ENCODE results near the gene OPCML.

The OPCML gene

GRCh38 chr11:133343951-133344350 is 188.3 kb downstream of the OPCML start:
- H3K4me3 Mint-ChIP-seq, result no peak overlapping the region
- H3K4me1 Mint-ChIP-seq, result no peaks in the 10 kb centered on the region
- DNase-seq (ENCODE audit: low spot score in 2 of 2) (no peak), ATAC-seq (no peak)
- peaks cover 17% of the 10 kb centered on the region for H3K9me3 Mint-ChIP-seq
- no peak overlapping the region for H3K27ac Mint-ChIP-seq
- no peaks in the 10 kb centered on the region for H3K36me3 Mint-ChIP-seq

- ATAC-seq, result no peak
- Mint-ChIP-seq H3K27ac (no peak overlapping the region), H3K36me3 (no peaks in the 10 kb centered on the region), H3K4me3 (no peak overlapping the region), H3K9me3 (peaks cover 14% of the 10 kb centered on the region), H3K4me1 (no peaks in the 10 kb centered on the region)
- DNase-seq (ENCODE audit: low spot score in 2 of 2), result no peak
Measured at GRCh38 chr11:133339495-133340140, 192.7 kb downstream of the OPCML start.

GRCh38 chr11:133338588-133338987 is 193.7 kb downstream of the OPCML start:
- Mint-ChIP-seq H3K36me3 (no peaks in the 10 kb centered on the region), H3K4me3 (no peak overlapping the region), H3K27ac (no peak overlapping the region), H3K4me1 (no peaks in the 10 kb centered on the region), H3K9me3 (peaks cover 10% of the 10 kb centered on the region)
- DNase-seq (ENCODE audit: low spot score in 2 of 2), result no peak
- no peak for ATAC-seq

GRCh38 chr11:133337951-133338418 is 194.3 kb downstream of the OPCML start:
- H3K4me3 Mint-ChIP-seq, result no peak overlapping the region
- no peaks in the 10 kb centered on the region for H3K36me3 Mint-ChIP-seq

GRCh38 chr11:133337193-133337592 is 195.1 kb downstream of the OPCML start:
- no peak overlapping the region for H3K27ac Mint-ChIP-seq
- no peaks in the 10 kb centered on the region for H3K36me3 Mint-ChIP-seq
- H3K9me3 Mint-ChIP-seq, result peaks cover 10% of the 10 kb centered on the region
- H3K4me1 Mint-ChIP-seq, result no peaks in the 10 kb centered on the region
- no peak for ATAC-seq
- H3K4me3 Mint-ChIP-seq, result no peak overlapping the region
- DNase-seq (ENCODE audit: low spot score in 2 of 2), result no peak

More at GRCh38 chr11:133337951-133338418, 194.3 kb downstream of the OPCML start:
- no peak overlapping the region for H3K27ac Mint-ChIP-seq
- DNase-seq (ENCODE audit: low spot score in 2 of 2) (no peak), ATAC-seq (no peak)
- no peaks in the 10 kb centered on the region for H3K4me1 Mint-ChIP-seq
- peaks cover 10% of the 10 kb centered on the region for H3K9me3 Mint-ChIP-seq

GRCh38 chr11:133331031-133331430 is 201.3 kb downstream of the OPCML start:
- H3K4me3 Mint-ChIP-seq, result no peak overlapping the region
- peaks cover 6% of the 10 kb centered on the region for H3K9me3 Mint-ChIP-seq
- no peak for ATAC-seq
- no peak overlapping the region for H3K27ac Mint-ChIP-seq
- no peaks in the 10 kb centered on the region for H3K4me1 Mint-ChIP-seq
- no peaks in the 10 kb centered on the region for H3K36me3 Mint-ChIP-seq
- DNase-seq (ENCODE audit: low spot score in 2 of 2), result no peak

GRCh38 chr11:133326849-133327248 is 205.5 kb downstream of the OPCML start:
- Mint-ChIP-seq H3K36me3 (no peaks in the 10 kb centered on the region), H3K4me3 (no peak overlapping the region)
- no peak for ATAC-seq

GRCh38 chr11:133326332-133326731 is 206.0 kb downstream of the OPCML start:
- no peak for DNase-seq (ENCODE audit: low spot score in 2 of 2)
- H3K27ac Mint-ChIP-seq, result no peak overlapping the region
- H3K36me3 Mint-ChIP-seq, result no peaks in the 10 kb centered on the region
- H3K4me3 Mint-ChIP-seq, result no peak overlapping the region
- ATAC-seq, result no peak
- no peaks in the 10 kb centered on the region for H3K4me1 Mint-ChIP-seq
- H3K9me3 Mint-ChIP-seq, result peaks cover 5% of the 10 kb centered on the region

More at GRCh38 chr11:133326849-133327248, 205.5 kb downstream of the OPCML start:
- DNase-seq (ENCODE audit: low spot score in 2 of 2), result no peak
- Mint-ChIP-seq H3K27ac (no peak overlapping the region), H3K4me1 (no peaks in the 10 kb centered on the region), H3K9me3 (peaks cover 5% of the 10 kb centered on the region)

- ATAC-seq, result no peak
- no peak overlapping the region for H3K27ac Mint-ChIP-seq
- H3K4me3 Mint-ChIP-seq, result no peak overlapping the region
- H3K9me3 Mint-ChIP-seq, result peaks cover 5% of the 10 kb centered on the region
- no peaks in the 10 kb centered on the region for H3K4me1 Mint-ChIP-seq
- DNase-seq (ENCODE audit: low spot score in 2 of 2), result no peak
- no peaks in the 10 kb centered on the region for H3K36me3 Mint-ChIP-seq
Measured at GRCh38 chr11:133325711-133326110, 206.6 kb downstream of the OPCML start.

GRCh38 chr11:133323354-133323753 is 208.9 kb downstream of the OPCML start:
- Mint-ChIP-seq H3K9me3 (peaks cover 5% of the 10 kb centered on the region), H3K4me3 (no peak overlapping the region), H3K4me1 (no peaks in the 10 kb centered on the region), H3K27ac (no peak overlapping the region), H3K36me3 (no peaks in the 10 kb centered on the region)
- no peak for DNase-seq (ENCODE audit: low spot score in 2 of 2)
- no peak for ATAC-seq

- ATAC-seq (no peak), DNase-seq (ENCODE audit: low spot score in 2 of 2) (no peak)
- H3K9me3 Mint-ChIP-seq, result peaks cover 4% of the 10 kb centered on the region
- no peak overlapping the region for H3K4me3 Mint-ChIP-seq
- H3K4me1 Mint-ChIP-seq, result no peaks in the 10 kb centered on the region
- no peak overlapping the region for H3K27ac Mint-ChIP-seq
- no peaks in the 10 kb centered on the region for H3K36me3 Mint-ChIP-seq
Measured at GRCh38 chr11:133318221-133318620, 214.1 kb downstream of the OPCML start.

GRCh38 chr11:133311230-133311629 is 221.1 kb downstream of the OPCML start:
- no peak overlapping the region for H3K4me3 Mint-ChIP-seq
- H3K9me3 Mint-ChIP-seq, result peaks cover 6% of the 10 kb centered on the region
- H3K4me1 Mint-ChIP-seq, result no peaks in the 10 kb centered on the region
- no peak overlapping the region for H3K27ac Mint-ChIP-seq
- H3K36me3 Mint-ChIP-seq, result no peaks in the 10 kb centered on the region
- DNase-seq (ENCODE audit: low spot score in 2 of 2) (no peak), ATAC-seq (no peak)

GRCh38 chr11:133306019-133306418 is 226.3 kb downstream of the OPCML start:
- Mint-ChIP-seq H3K27ac (no peak overlapping the region), H3K4me3 (no peak overlapping the region), H3K4me1 (no peaks in the 10 kb centered on the region)

GRCh38 chr11:133305208-133305956 is 226.9 kb downstream of the OPCML start:
- DNase-seq (ENCODE audit: low spot score in 2 of 2) (no peak), ATAC-seq (no peak)
- peaks cover 5% of the 10 kb centered on the region for H3K9me3 Mint-ChIP-seq
- H3K4me1 Mint-ChIP-seq, result no peaks in the 10 kb centered on the region
- H3K4me3 Mint-ChIP-seq, result no peak overlapping the region
- no peak overlapping the region for H3K27ac Mint-ChIP-seq
- H3K36me3 Mint-ChIP-seq, result no peaks in the 10 kb centered on the region

More at GRCh38 chr11:133306019-133306418, 226.3 kb downstream of the OPCML start:
- no peak for ATAC-seq
- no peak for DNase-seq (ENCODE audit: low spot score in 2 of 2)
- Mint-ChIP-seq H3K9me3 (peaks cover 3% of the 10 kb centered on the region), H3K36me3 (no peaks in the 10 kb centered on the region)

GRCh38 chr11:133303262-133303661 is 229.0 kb downstream of the OPCML start:
- no peak overlapping the region for H3K27ac Mint-ChIP-seq
- no peaks in the 10 kb centered on the region for H3K4me1 Mint-ChIP-seq
- H3K4me3 Mint-ChIP-seq, result no peak overlapping the region
- H3K9me3 Mint-ChIP-seq, result peaks cover 5% of the 10 kb centered on the region
- H3K36me3 Mint-ChIP-seq, result no peaks in the 10 kb centered on the region
- no peak for DNase-seq (ENCODE audit: low spot score in 2 of 2)
- no peak for ATAC-seq

- peaks cover 9% of the 10 kb centered on the region for H3K9me3 Mint-ChIP-seq
- no peak overlapping the region for H3K4me3 Mint-ChIP-seq
- no peak for DNase-seq (ENCODE audit: low spot score in 2 of 2)
- H3K36me3 Mint-ChIP-seq, result no peaks in the 10 kb centered on the region
- no peaks in the 10 kb centered on the region for H3K4me1 Mint-ChIP-seq
- ATAC-seq, result no peak
- no peak overlapping the region for H3K27ac Mint-ChIP-seq
Measured at GRCh38 chr11:133302056-133302455, 230.2 kb downstream of the OPCML start.

All from stimulated activated effector memory CD8-positive, alpha-beta T cell treated with anti-CD3 and anti-CD28 coated beads, Interleukin-12 subunit alpha, Interleukin-12 subunit beta, amount 100 ng/mL, for 72 hours (primary cell).